Renal pelvis (tissue), 4 donors: ENCODE data around the gene ABHD8. TPM values are rescaled to one million over a fixed set of nuclear protein-coding genes. Genes with fewer than 3 reads are reported as not detected.
"Not testable (repeated sequence)": the region's sequence is repeated elsewhere in the genome, so short reads cannot be mapped to it uniquely, and the experiment has no call there.

Source experiments
- DNase-seq: peaks from one replicate; pipeline ENCODE4 v3.0.0-alpha.2; 2013
- polyA plus RNA-seq, 3 donors: library from polyadenylated mRNA; unstranded; fragments of 120-200 nt; gene quantifications; one replicate each; pipeline ENCODE4 v1.2.1, GENCODE V29; 2013; ENCODE audit not compliant: insufficient read length in 3 of 3

The ABHD8 gene
- polyA plus RNA-seq, 3 donors, result 9.7 to 13.5 (median 12.3) TPM

- DNase-seq, result no peak
These were observed 1.4 kb upstream of the ABHD8 start for GRCh38 chr19:17304386-17305215.

DNA sequence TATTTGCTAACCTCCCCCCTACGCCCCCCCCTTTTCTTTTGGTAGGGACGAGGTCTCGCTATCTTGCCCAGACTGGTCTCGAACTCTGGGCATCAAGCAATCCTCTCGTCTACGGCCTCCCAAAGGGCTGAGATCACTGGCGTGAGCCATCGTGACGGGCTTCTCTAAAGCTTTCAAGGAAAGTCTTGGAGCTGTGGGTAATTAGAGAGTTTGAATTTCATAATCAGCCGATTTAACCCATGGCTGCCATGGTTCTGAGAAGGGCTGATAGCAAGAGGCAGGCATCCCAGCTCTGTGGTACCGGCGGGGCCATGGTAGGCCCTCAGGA lies 679 bp upstream of the ABHD8 start:
- DNase-seq, result no peak

DNA sequence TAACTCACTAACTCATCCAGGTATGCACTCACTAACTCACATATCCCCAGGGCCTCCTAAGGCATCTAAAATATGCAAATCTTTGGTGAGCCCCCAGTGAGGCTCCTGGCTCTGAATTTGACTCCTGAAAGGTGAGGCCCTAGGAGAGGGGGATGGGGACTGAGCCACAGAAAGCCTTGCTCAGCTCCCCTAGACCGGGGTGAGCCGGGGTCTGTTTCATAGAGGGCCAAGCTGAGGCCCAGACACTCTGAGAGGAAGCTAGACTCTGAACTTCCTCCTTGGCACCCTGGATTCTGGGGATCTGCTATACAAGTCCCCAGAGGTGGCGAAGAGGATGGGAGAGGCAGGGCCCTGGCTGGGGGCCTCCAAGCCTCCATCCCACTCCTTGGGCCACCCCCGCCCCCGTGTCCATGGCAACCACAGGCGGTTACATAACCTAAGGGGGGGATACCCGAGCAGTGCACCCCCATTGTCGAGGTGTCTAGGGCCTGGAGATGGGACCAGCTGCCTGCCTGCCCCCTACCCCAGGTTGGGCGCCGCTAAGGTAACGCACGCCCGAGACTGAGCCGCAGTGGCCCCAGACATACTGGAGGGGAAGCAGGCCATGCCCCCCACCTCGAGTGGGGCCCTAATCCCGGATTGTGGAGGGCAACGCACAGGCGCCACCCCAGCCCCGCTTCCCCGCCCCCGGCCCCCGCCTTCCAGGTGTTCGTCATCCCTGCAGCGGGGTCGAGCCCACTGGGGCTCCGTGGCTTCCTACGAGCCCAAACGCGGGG lies 646 bp downstream of the ABHD8 start:
- DNase-seq, result no peak

GRCh38 chr19:17300992-17301619 lies 2.1 kb downstream of the ABHD8 start:
- no peak for DNase-seq

DNA sequence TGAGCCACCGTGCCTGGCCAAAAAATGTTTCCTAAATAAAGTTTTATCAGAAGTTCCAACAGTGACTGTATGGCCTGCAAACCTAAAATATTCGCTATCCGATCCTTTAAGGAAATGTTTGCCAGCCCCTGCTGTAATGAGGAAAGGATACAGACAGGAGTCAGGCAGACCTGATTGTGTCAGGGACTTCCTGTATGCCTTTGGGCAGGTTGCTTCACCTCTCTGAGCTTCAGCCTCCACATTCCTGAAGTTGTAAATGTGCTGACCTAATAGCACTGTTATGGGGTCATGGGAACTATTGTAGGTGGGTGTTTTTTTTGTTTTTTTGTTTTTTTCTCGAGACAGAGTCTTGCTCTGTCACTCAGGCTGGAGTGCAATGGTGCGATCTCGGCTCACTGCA lies 6.2 kb downstream of the ABHD8 start:
- no peak for DNase-seq

- no peak for DNase-seq
These were observed 7.0 kb downstream of the ABHD8 start for GRCh38 chr19:17296273-17296672.

GRCh38 chr19:17295551-17295950 lies 7.7 kb downstream of the ABHD8 start:
- DNase-seq, result not testable (repeated sequence)

- no peak for DNase-seq
These were observed 9.0 kb downstream of the ABHD8 start for GRCh38 chr19:17294051-17294891.

GRCh38 chr19:17293605-17294004 lies 9.6 kb downstream of the ABHD8 start:
- DNase-seq, result no peak

- DNase-seq, result peak; percentile 72
These were observed 10.7 kb downstream of the ABHD8 start for GRCh38 chr19:17292301-17293074.

DNA sequence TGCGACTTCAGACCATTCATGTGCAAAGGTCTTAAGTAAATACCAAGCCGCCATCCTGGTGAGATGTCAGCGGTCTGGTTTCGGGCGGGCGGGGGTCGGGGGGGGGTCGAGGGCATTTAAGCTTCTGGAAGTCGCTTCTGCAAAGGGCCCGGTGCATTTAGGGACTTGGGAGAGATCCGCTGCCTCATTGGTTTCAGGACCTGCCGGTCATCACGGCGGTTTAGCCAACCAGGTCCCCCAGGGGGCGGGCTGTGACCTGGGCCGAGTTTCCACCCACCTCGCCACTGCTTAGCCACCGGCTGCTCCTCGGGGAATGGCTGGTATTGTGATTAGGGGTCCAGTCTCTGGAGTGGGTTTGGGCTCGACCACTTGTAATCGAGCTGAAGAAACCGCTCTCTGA lies 13.7 kb downstream of the ABHD8 start:
- peak; percentile 74 for DNase-seq

DNA sequence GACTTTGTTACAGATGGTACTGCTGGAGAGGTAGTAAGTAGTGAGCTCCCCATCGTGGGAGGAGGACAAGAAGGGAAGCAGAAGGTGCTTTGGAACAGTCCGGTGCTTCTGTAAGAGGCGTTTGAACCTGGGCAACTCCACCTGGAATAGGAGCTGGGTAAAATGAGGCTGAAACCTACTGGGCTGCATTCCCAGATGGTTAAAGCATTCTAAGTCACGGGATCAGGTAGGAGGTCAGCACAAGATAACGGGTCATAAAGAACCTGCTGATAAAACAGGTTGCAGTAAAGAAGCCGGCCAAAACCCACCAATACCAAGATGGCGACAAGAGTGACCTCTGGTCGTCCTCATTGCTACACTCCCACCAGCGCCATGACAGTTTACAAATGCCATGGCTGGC lies 16.5 kb downstream of the ABHD8 start:
- DNase-seq, result no peak

DNA sequence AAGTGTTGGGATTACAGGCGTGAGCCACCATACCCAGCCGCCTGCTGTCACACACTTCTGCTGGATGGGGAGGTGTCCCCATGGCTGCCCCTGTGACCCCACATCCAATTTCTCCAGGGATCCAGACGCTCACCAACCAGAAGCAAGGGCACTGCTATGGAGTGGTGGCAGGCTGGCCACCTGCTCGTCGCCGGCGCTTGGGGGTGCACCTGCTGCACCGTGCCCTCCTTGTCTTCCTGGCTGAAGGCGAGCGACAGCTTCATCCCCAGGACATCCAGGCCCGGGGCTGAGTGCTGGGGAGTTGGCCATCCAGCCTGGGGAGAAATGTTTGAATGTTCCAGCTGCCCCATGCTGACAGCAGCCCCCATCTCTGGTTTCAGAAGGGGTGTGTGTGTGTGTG lies 17.0 kb downstream of the ABHD8 start:
- DNase-seq, result no peak

DNA sequence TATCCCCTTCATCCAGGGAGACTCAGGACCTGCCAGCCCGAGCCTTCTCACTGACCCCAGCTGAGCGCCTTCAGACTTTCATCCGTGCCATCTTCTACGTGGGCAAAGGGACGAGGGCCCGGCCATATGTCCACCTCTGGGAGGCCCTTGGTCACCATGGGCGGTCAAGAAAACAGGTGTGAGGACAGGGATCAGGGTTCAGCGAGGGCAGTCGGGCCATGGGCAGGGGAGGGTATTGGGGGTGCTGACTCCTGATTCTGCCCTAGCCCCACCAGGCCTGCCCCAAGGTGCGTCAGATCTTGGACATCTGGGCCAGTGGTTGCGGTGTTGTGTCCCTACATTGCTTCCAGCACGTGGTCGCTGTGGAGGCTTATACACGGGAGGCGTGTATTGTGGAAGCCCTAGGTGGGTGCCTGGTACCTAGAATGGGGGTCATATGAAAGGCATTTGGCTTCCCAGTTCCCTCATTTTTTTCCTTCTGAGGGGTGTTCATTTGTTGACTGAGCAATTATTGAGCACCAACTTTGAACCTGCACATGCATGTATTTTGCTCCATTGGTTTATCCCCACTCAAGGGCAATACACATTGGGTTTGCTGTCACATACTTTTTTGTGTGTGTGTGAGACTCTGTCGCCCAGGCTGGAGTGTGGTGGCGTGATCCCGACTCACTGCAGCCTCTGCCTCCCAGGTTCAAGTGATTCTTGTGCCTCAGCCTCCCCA lies 17.6 kb downstream of the ABHD8 start:
- no peak for DNase-seq

GRCh38 chr19:17283504-17283996 lies 19.7 kb downstream of the ABHD8 start:
- DNase-seq, result no peak

DNA sequence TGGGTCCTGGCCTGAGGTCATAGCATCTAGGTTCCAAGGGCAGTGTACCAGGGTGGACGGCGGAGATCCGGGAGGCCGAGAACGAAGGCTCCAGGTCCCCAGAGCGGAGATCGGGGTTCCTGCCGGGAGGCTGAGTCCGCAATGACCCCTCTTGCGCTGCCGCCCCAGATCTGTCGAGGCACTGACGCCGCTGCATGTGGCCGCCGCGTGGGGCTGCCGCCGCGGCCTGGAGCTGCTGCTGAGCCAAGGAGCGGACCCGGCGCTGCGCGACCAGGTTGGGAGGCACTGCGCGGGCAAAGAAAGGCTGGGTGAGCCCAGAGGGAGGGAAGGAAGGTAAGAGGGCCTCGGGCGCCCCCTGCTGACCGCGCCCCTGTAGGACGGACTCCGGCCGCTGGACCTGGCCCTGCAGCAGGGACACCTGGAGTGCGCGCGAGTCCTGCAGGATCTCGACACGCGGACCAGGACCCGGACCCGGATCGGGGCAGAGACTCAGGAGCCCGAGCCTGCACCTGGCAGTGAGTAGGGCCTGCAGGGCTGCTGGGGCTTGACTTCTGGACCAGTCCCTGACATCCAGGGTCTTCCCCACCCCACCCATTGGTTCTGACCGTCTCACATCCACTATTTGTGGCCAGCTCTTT lies 20.6 kb downstream of the ABHD8 start:
- peak; percentile 81 for DNase-seq

DNA sequence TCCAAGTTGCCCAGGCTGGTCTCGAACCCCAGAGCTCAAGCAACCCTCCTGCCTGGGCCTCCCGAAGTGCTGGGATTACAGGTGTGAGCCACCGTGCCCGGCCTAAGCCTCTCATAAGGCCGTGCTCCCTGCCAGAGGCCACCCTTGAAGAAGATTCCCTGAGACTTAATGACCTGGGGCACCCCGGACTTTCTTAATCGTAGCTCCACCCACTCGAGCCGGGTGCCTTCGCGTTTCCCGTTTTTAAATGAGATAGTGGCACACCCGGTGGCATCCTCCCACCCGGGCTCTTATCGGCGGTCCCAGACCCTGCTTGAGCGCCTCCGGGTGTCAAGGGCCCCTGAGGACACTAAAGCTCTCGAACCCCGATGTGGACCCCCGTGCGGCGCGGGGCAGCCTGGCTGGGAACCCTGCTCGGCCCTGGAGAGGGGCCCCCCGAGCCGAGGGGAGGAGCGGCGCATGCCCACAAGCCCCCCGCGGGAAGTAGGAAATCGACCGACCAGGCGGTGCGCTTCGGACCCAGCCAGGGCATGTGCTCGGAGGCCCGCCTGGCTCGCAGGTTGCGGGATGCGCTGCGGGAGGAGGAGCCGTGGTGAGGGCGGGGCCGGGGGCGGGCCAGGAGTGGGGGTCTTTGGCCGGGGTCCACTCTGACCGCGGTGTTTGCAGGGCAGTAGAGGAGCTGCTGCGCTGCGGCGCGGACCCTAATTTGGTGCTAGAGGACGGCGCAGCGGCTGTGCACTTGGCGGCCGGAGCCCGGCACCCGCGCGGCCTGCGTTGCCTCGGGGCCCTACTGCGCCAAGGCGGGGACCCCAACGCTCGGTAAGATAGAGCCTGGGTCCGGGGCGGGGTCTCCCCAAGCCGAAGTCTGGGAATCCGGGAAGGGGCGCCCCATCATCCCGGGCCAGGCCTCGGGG lies 21.6 kb downstream of the ABHD8 start, which contains the start of gene ANKLE1:
Gene ANKLE1 (plus strand): TSS at position 511 of the 914 bp plus-strand sequence. CDS start 20 bp downstream, at position 531.
- no peak for DNase-seq

DNA sequence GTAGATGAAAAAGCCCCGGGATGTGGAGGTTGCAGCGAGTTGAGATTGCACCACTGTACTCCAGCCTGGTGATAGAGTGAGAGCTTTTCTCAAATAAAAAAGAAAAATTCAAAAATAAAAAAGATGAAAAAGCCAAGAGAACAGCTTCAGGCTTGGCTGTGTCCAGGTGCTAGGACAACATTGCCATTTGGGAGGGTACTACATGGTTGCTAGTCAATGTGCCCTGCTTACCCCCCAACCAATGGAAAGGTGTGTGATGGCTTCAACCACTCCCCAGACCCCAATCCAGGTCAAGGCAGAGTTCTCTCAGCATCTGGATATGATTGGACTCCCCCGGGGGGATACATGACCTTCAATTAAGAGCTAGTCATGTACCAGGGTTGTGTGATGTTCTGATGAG lies 23.8 kb downstream of the ABHD8 start:
- DNase-seq, result no peak
